ENCODE data around the gene MCRIP1. TPM values are rescaled to one million over a fixed set of nuclear protein-coding genes. Genes with fewer than 3 reads are reported as not detected.

Gene MCRIP1
- total and polyA plus RNA-seq, 4 donors: 93.5 to 310 (median 132) TPM

GRCh38 chr17:81792675-81793615 lies 40.1 kb downstream of the MCRIP1 start:
- Histone ChIP-seq H3K27ac (ENCODE audit: low read depth in 1 of 2, low read length in 2 of 2) (no peak overlapping the region), H3K4me3 (ENCODE audit: low read length in 2 of 2) (no peak overlapping the region), H3K36me3 (ENCODE audit: control insufficient read depth in 1 of 2, insufficient read depth in 2 of 2, low read length in 1 of 2) (no peaks in the 10 kb centered on the region), H3K27me3 (ENCODE audit: control insufficient read depth in 1 of 2, insufficient read depth in 2 of 2, low read length in 1 of 2) (no peaks in the 10 kb centered on the region), H3K4me1 (ENCODE audit: control insufficient read depth in 1 of 2, insufficient read depth in 2 of 2, low read length in 2 of 2) (no peaks in the 10 kb centered on the region), H3K9me3 (ENCODE audit: control insufficient read depth, low read length) (no peaks in the 10 kb centered on the region)
- WGBS, 2 donors: 89 to 90% methylated on average over 7 to 8 of the region's 8 CpGs
- DNase-seq (no peak), ATAC-seq (ENCODE audit: low FRiP score) (no peak)
- intact Hi-C loops (cut with DNase I): no loop called here

Other genes with a start within 250 kb of the MCRIP1 start
- 10 to 100 TPM; 74.4 to 94.3 TPM for gene NPLOC4, start 196.2 kb downstream of the MCRIP1 start, total RNA-seq
- gene NPLOC4, start 196.2 kb downstream of the MCRIP1 start, polyA plus RNA-seq: 10 to 100 TPM; 26.7 to 66.8 TPM
- gene TSPAN10, start 196.1 kb downstream of the MCRIP1 start, total RNA-seq: under 1 TPM; 0.29 to 0.66 TPM
- gene TSPAN10, start 196.1 kb downstream of the MCRIP1 start, polyA plus RNA-seq: under 1 TPM; 0.25 to 0.28 TPM
- gene PDE6G, start 176.7 kb downstream of the MCRIP1 start, total RNA-seq: under 1 TPM in 1 of 2 donors, not detected in 1; 0.58 TPM
- under 1 TPM in 1 of 2 donors, not detected in 1; 0.43 TPM for gene PDE6G, start 176.7 kb downstream of the MCRIP1 start, polyA plus RNA-seq
- 10 to 100 TPM; 14.0 to 20.0 TPM for gene OXLD1, start 166.7 kb downstream of the MCRIP1 start, total RNA-seq
- 10 to 100 TPM; 24.8 to 59.3 TPM for gene OXLD1, start 166.7 kb downstream of the MCRIP1 start, polyA plus RNA-seq
- gene CCDC137, start 166.6 kb downstream of the MCRIP1 start, total RNA-seq: 10 to 100 TPM; 13.0 to 13.4 TPM
- gene CCDC137, start 166.6 kb downstream of the MCRIP1 start, polyA plus RNA-seq: 10 to 100 TPM in 1 of 2 donors, 1 to 10 TPM in 1; 7.9 to 13.7 TPM
- gene ARL16, start 149.5 kb downstream of the MCRIP1 start, total RNA-seq: 10 to 100 TPM; 20.5 to 29.7 TPM
- gene ARL16, start 149.5 kb downstream of the MCRIP1 start, polyA plus RNA-seq: 10 to 100 TPM; 38.4 to 87.4 TPM
- 10 to 100 TPM; 88.1 to 88.7 TPM for gene HGS, start 149.3 kb downstream of the MCRIP1 start, total RNA-seq
- 100 to 1,000 TPM in 1 of 2 donors, 10 to 100 TPM in 1; 49.1 to 277 TPM for gene HGS, start 149.3 kb downstream of the MCRIP1 start, polyA plus RNA-seq
- 10 to 100 TPM; 21.1 to 27.1 TPM for gene MRPL12, start 129.9 kb downstream of the MCRIP1 start, total RNA-seq
- gene MRPL12, start 129.9 kb downstream of the MCRIP1 start, polyA plus RNA-seq: 10 to 100 TPM; 40.1 to 57.7 TPM
- gene SLC25A10, start 121.0 kb downstream of the MCRIP1 start, total RNA-seq: 1 to 10 TPM; 2.1 to 3.0 TPM
- 1 to 10 TPM; 2.9 to 6.4 TPM for gene SLC25A10, start 121.0 kb downstream of the MCRIP1 start, polyA plus RNA-seq
- gene GCGR, start 29.1 kb downstream of the MCRIP1 start, total RNA-seq: under 1 TPM; 0.39 to 0.63 TPM
- gene GCGR, start 29.1 kb downstream of the MCRIP1 start, polyA plus RNA-seq: not detected
- gene PPP1R27, start 1.8 kb upstream of the MCRIP1 start, total RNA-seq: not detected
- under 1 TPM in 1 of 2 donors, not detected in 1; 0.41 TPM for gene PPP1R27, start 1.8 kb upstream of the MCRIP1 start, polyA plus RNA-seq
- 100 to 1,000 TPM; 407 to 436 TPM for gene P4HB, start 27.2 kb upstream of the MCRIP1 start, total RNA-seq
- gene P4HB, start 27.2 kb upstream of the MCRIP1 start, polyA plus RNA-seq: 100 to 1,000 TPM; 275 to 537 TPM
- gene ARHGDIA, start 38.0 kb upstream of the MCRIP1 start, total RNA-seq: 100 to 1,000 TPM; 303 to 422 TPM
- gene ARHGDIA, start 38.0 kb upstream of the MCRIP1 start, polyA plus RNA-seq: 100 to 1,000 TPM; 163 to 310 TPM
- 10 to 100 TPM; 38.6 to 43.3 TPM for gene ALYREF, start 58.3 kb upstream of the MCRIP1 start, total RNA-seq
- 10 to 100 TPM; 29.7 to 36.1 TPM for gene ALYREF, start 58.3 kb upstream of the MCRIP1 start, polyA plus RNA-seq
- gene ANAPC11, start 58.4 kb upstream of the MCRIP1 start, total RNA-seq: 10 to 100 TPM; 65.6 to 80.1 TPM
- gene ANAPC11, start 58.4 kb upstream of the MCRIP1 start, polyA plus RNA-seq: 100 to 1,000 TPM; 190 to 195 TPM
- gene NPB, start 68.9 kb upstream of the MCRIP1 start, total RNA-seq: 1 to 10 TPM in 1 of 2 donors, under 1 TPM in 1; 0.58 to 1.0 TPM
- 1 to 10 TPM in 1 of 2 donors, not detected in 1; 2.4 TPM for gene NPB, start 68.9 kb upstream of the MCRIP1 start, polyA plus RNA-seq
- gene PCYT2, start 78.1 kb upstream of the MCRIP1 start, total RNA-seq: 10 to 100 TPM; 14.6 to 20.8 TPM
- 10 to 100 TPM; 30.1 to 33.2 TPM for gene PCYT2, start 78.1 kb upstream of the MCRIP1 start, polyA plus RNA-seq
- 10 to 100 TPM; 18.6 to 21.6 TPM for gene SIRT7, start 84.9 kb upstream of the MCRIP1 start, total RNA-seq
- gene SIRT7, start 84.9 kb upstream of the MCRIP1 start, polyA plus RNA-seq: 10 to 100 TPM in 1 of 2 donors, 1 to 10 TPM in 1; 8.5 to 43.1 TPM
- 10 to 100 TPM; 29.4 to 38.6 TPM for gene MAFG, start 94.4 kb upstream of the MCRIP1 start, total RNA-seq
- 10 to 100 TPM in 1 of 2 donors, 1 to 10 TPM in 1; 9.9 to 16.0 TPM for gene MAFG, start 94.4 kb upstream of the MCRIP1 start, polyA plus RNA-seq
- gene PYCR1, start 104.0 kb upstream of the MCRIP1 start, total RNA-seq: 10 to 100 TPM in 1 of 2 donors, 1 to 10 TPM in 1; 9.4 to 23.4 TPM
- gene PYCR1, start 104.0 kb upstream of the MCRIP1 start, polyA plus RNA-seq: 1 to 10 TPM; 4.3 to 6.4 TPM
- not detected for gene MYADML2, start 113.9 kb upstream of the MCRIP1 start, total RNA-seq
- not detected for gene MYADML2, start 113.9 kb upstream of the MCRIP1 start, polyA plus RNA-seq
- under 1 TPM in 1 of 2 donors, not detected in 1; 0.60 TPM for gene NOTUM, start 127.9 kb upstream of the MCRIP1 start, total RNA-seq
- gene NOTUM, start 127.9 kb upstream of the MCRIP1 start, polyA plus RNA-seq: 1 to 10 TPM in 1 of 2 donors, not detected in 1; 1.0 TPM
- gene ASPSCR1, start 144.3 kb upstream of the MCRIP1 start, total RNA-seq: 10 to 100 TPM; 30.3 to 30.5 TPM
- gene ASPSCR1, start 144.3 kb upstream of the MCRIP1 start, polyA plus RNA-seq: 100 to 1,000 TPM in 1 of 2 donors, 10 to 100 TPM in 1; 15.0 to 108 TPM
- gene CENPX, start 189.6 kb upstream of the MCRIP1 start, total RNA-seq: 10 to 100 TPM; 31.0 to 33.2 TPM
- 100 to 1,000 TPM; 109 TPM for gene CENPX, start 189.6 kb upstream of the MCRIP1 start, polyA plus RNA-seq
- gene LRRC45, start 190.0 kb upstream of the MCRIP1 start, total RNA-seq: 1 to 10 TPM; 4.3 to 10.0 TPM
- 10 to 100 TPM in 1 of 2 donors, 1 to 10 TPM in 1; 3.1 to 20.1 TPM for gene LRRC45, start 190.0 kb upstream of the MCRIP1 start, polyA plus RNA-seq
- under 1 TPM in 1 of 2 donors, not detected in 1; 0.57 TPM for gene RAC3, start 198.4 kb upstream of the MCRIP1 start, total RNA-seq
- 1 to 10 TPM in 1 of 2 donors, under 1 TPM in 1; 0.63 to 2.8 TPM for gene RAC3, start 198.4 kb upstream of the MCRIP1 start, polyA plus RNA-seq
- 10 to 100 TPM; 34.9 to 62.2 TPM for gene DCXR, start 204.4 kb upstream of the MCRIP1 start, total RNA-seq
- gene DCXR, start 204.4 kb upstream of the MCRIP1 start, polyA plus RNA-seq: 10 to 100 TPM; 80.1 to 81.0 TPM
- gene RFNG, start 218.5 kb upstream of the MCRIP1 start, total RNA-seq: 10 to 100 TPM; 28.2 to 34.0 TPM
- gene RFNG, start 218.5 kb upstream of the MCRIP1 start, polyA plus RNA-seq: 10 to 100 TPM; 28.3 to 73.0 TPM
- 10 to 100 TPM; 46.9 to 60.7 TPM for gene GPS1, start 218.6 kb upstream of the MCRIP1 start, total RNA-seq
- gene GPS1, start 218.6 kb upstream of the MCRIP1 start, polyA plus RNA-seq: 100 to 1,000 TPM in 1 of 2 donors, 10 to 100 TPM in 1; 47.6 to 171 TPM
- gene DUS1L, start 232.5 kb upstream of the MCRIP1 start, total RNA-seq: 10 to 100 TPM; 47.0 to 61.1 TPM
- 100 to 1,000 TPM in 1 of 2 donors, 10 to 100 TPM in 1; 43.7 to 143 TPM for gene DUS1L, start 232.5 kb upstream of the MCRIP1 start, polyA plus RNA-seq

All from aorta (tissue), 5 donors.